Measurements from ENCODE around the gene CTBP2. TPM values are rescaled to one million over a fixed set of nuclear protein-coding genes. Genes with fewer than 3 reads are reported as not detected.

CTBP2 gene
- total RNA-seq, 2 experiments from 2014 or later, result 0.17 TPM; not detected in 1

DNA sequence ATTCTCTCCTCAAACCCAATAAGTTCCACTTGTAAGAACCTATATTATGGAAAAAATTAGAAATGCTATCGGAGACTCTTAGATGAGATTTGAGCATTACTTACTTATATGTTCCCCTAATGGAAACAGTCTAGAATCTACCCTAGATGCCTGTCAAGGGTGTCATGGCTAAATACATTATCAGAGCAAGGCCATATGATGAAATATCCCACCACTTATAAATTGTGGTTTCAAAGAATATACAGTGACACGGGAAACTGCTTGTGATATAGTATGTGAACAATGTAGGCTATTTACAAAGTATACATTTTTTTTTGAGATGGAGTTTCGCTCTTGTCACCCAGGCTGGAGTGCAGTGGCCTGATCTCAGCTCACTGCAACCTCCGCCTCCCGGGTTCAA is 46.3 kb upstream of the CTBP2 start:
- H3K27me3 Mint-ChIP-seq, result no peaks in the 10 kb centered on the region

DNA sequence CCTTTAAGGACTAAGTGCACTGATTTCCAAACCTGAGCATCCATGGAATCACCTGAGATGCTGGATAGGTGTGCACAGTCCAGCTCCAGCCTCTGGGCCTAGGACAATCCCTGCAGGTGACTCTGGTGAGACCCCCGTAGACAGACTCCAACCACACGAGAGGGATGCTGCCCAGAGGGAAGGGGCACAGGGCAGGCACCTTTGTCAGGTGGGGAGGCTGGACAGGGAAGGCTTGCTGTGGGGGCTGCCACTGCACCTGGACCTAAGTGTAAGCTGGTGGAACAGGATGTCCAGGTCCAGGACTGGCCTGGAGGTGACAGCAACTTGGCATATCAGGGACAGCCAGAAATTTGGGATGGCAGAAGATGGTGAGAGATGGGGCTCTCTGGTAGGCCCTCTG is 45.1 kb upstream of the CTBP2 start:
- no peak overlapping the region for H3K27ac Mint-ChIP-seq
- no peak for DNase-seq
- H3K9me3 ChIP-seq (ENCODE audit: control insufficient read depth in 1 of 2, insufficient read depth in 1 of 2, low read length in 2 of 2), result peaks cover 0 to 6% of the 10 kb centered on the region in 2 experiments
- ChIA-PET CTCF (no interaction called here), POLR2A (no interaction called here)
- no peaks in the 10 kb centered on the region for H3K4me1 ChIP-seq (ENCODE audit: insufficient read depth, low read length)
- TF ChIP-seq, protein P1, sequence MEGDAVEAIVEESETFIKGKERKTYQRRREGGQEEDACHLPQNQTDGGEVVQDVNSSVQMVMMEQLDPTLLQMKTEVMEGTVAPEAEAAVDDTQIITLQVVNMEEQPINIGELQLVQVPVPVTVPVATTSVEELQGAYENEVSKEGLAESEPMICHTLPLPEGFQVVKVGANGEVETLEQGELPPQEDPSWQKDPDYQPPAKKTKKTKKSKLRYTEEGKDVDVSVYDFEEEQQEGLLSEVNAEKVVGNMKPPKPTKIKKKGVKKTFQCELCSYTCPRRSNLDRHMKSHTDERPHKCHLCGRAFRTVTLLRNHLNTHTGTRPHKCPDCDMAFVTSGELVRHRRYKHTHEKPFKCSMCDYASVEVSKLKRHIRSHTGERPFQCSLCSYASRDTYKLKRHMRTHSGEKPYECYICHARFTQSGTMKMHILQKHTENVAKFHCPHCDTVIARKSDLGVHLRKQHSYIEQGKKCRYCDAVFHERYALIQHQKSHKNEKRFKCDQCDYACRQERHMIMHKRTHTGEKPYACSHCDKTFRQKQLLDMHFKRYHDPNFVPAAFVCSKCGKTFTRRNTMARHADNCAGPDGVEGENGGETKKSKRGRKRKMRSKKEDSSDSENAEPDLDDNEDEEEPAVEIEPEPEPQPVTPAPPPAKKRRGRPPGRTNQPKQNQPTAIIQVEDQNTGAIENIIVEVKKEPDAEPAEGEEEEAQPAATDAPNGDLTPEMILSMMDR (IDR thresholded peaks at IDR 0.05), result no peak
- no peak overlapping the region for H3K27ac ChIP-seq (ENCODE audit: low read depth in 1 of 2, low read length in 2 of 2)
- H3K9me3 Mint-ChIP-seq, result no peaks in the 10 kb centered on the region
- H3K27me3 Mint-ChIP-seq, result peaks cover 5% of the 10 kb centered on the region
- H3K36me3 ChIP-seq (ENCODE audit: insufficient read depth, low read length), result no peaks in the 10 kb centered on the region
- intact Hi-C loops (cut with DNase I, micrococcal nuclease), result no loop called here
- ATAC-seq (ENCODE audit: poor library complexity), result no peak
- H3K27me3 ChIP-seq (ENCODE audit: control insufficient read depth in 1 of 2, insufficient read depth in 2 of 2, low read length in 2 of 2), result no peaks in the 10 kb centered on the region
- H3K4me3 ChIP-seq (ENCODE audit: low read length), result no peak overlapping the region
- H3K4me3 Mint-ChIP-seq, result no peak overlapping the region
- H3K4me1 Mint-ChIP-seq (ENCODE audit: low read depth), result no peaks in the 10 kb centered on the region
- no peaks in the 10 kb centered on the region for H3K36me3 Mint-ChIP-seq (ENCODE audit: low read depth)

More for the DNA sequence above, 46.3 kb upstream of the CTBP2 start:
- Histone ChIP-seq H3K27me3 (ENCODE audit: control insufficient read depth in 1 of 2, insufficient read depth in 2 of 2, low read length in 2 of 2) (no peaks in the 10 kb centered on the region), H3K4me1 (ENCODE audit: insufficient read depth, low read length) (no peaks in the 10 kb centered on the region), H3K9me3 (ENCODE audit: control insufficient read depth in 1 of 2, insufficient read depth in 1 of 2, low read length in 2 of 2) (peaks cover 0 to 6% of the 10 kb centered on the region in 2 experiments), H3K36me3 (ENCODE audit: insufficient read depth, low read length) (no peaks in the 10 kb centered on the region), H3K4me3 (ENCODE audit: low read length) (no peak overlapping the region), H3K27ac (ENCODE audit: low read depth in 1 of 2, low read length in 2 of 2) (no peak overlapping the region)
- ATAC-seq (ENCODE audit: poor library complexity) (no peak), DNase-seq (no peak)
- H3K4me1 Mint-ChIP-seq (ENCODE audit: low read depth), result no peaks in the 10 kb centered on the region
- no peak overlapping the region for H3K4me3 Mint-ChIP-seq
- H3K36me3 Mint-ChIP-seq (ENCODE audit: low read depth), result no peaks in the 10 kb centered on the region
- TF ChIP-seq, protein P1 (IDR thresholded peaks at IDR 0.05), result no peak
- ChIA-PET CTCF (no interaction called here), POLR2A (no interaction called here)
- no peak overlapping the region for H3K27ac Mint-ChIP-seq
- H3K9me3 Mint-ChIP-seq, result no peaks in the 10 kb centered on the region
- intact Hi-C loops (cut with DNase I, micrococcal nuclease), result no loop called here

DNA sequence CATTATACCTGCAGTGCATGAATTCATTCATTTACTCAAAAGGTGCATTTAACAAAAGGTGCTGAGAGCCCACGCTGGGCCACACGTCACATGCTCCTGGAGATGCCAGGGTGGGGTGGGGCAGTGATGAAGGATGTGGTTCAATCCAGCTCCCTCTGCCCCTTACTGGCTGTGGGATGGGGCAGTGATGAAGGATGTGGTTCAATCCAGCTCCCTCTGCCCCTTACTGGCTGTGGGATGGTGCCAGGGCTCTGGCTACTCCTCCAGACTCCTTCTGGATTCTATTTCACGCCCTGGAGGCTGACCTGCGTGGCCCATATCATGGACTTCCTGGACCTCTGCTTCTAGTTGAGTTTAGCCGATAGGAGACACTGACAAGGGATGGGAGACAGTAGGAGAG is 44.0 kb upstream of the CTBP2 start:
- Histone ChIP-seq H3K36me3 (ENCODE audit: insufficient read depth, low read length) (no peaks in the 10 kb centered on the region), H3K4me3 (ENCODE audit: low read length) (no peak overlapping the region), H3K27me3 (ENCODE audit: control insufficient read depth in 1 of 2, insufficient read depth in 2 of 2, low read length in 2 of 2) (no peaks in the 10 kb centered on the region), H3K9me3 (ENCODE audit: control insufficient read depth in 1 of 2, insufficient read depth in 1 of 2, low read length in 2 of 2) (peaks cover 0 to 6% of the 10 kb centered on the region in 2 experiments), H3K27ac (ENCODE audit: low read depth in 1 of 2, low read length in 2 of 2) (no peak overlapping the region), H3K4me1 (ENCODE audit: insufficient read depth, low read length) (no peaks in the 10 kb centered on the region)
- intact Hi-C loops (cut with DNase I, micrococcal nuclease), result no loop called here
- Mint-ChIP-seq H3K4me1 (ENCODE audit: low read depth) (no peaks in the 10 kb centered on the region), H3K9me3 (no peaks in the 10 kb centered on the region), H3K27ac (no peak overlapping the region), H3K36me3 (ENCODE audit: low read depth) (no peaks in the 10 kb centered on the region), H3K27me3 (peaks cover 12% of the 10 kb centered on the region), H3K4me3 (no peak overlapping the region)
- TF ChIP-seq, protein P1 (IDR thresholded peaks at IDR 0.05), result no peak
- CTCF ChIA-PET, result no interaction called here
- ATAC-seq (ENCODE audit: poor library complexity), result no peak
- POLR2A ChIA-PET, result no interaction called here
- DNase-seq, result no peak

All from CD4-positive, alpha-beta T cell (primary cell).